Liver (tissue), 3 donors: ENCODE data around the gene OTOGL.

Source experiments
- JUND ChIP-seq, 2 donors: IDR thresholded peaks; 2 replicates each; pipeline ENCODE4 v1.6.1; 2016; ENCODE audit warnings: antibody characterized with exemption in 2 of 2
- RAD21 ChIP-seq, 2 donors: IDR thresholded peaks; 2 replicates each; pipeline ENCODE4 v1.6.1; 2016; ENCODE audit warnings: antibody characterized with exemption in 2 of 2, mild to moderate bottlenecking in 2 of 2
- TF ChIP-seq, protein P1 (sequence below): fragments of 150-350 bp; IDR thresholded peaks from 2 replicates; pipeline ENCODE4 v1.5.1; 2017; ENCODE audit warnings: improper control_type of control experiment, low read depth, low read length; ENCODE audit not compliant: missing input control
- donor health status: healthy.
- donor health status: healthy.

DNA sequence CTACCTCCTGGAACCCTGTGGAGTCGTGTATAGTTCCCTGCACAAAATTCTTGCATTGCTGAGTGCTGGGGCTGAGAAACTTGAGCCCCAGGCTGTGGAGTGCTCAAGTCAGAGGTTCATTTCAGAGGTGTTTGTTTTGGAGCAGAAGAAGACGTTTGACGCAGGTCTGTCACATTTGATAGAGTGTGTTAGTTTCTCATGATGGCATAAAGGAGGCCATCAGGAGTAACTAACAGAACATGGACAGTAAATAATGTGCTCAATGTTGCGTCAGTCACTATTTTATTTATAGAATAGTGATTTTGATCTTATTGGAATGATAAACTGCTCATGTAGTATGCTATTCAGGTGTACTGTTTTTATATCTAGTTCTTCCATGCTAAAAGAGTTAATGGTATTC is 44.2 kb downstream of the OTOGL start:
- no peak for TF ChIP-seq JUND (IDR thresholded peaks at IDR 0.05)
- TF ChIP-seq, protein P1, sequence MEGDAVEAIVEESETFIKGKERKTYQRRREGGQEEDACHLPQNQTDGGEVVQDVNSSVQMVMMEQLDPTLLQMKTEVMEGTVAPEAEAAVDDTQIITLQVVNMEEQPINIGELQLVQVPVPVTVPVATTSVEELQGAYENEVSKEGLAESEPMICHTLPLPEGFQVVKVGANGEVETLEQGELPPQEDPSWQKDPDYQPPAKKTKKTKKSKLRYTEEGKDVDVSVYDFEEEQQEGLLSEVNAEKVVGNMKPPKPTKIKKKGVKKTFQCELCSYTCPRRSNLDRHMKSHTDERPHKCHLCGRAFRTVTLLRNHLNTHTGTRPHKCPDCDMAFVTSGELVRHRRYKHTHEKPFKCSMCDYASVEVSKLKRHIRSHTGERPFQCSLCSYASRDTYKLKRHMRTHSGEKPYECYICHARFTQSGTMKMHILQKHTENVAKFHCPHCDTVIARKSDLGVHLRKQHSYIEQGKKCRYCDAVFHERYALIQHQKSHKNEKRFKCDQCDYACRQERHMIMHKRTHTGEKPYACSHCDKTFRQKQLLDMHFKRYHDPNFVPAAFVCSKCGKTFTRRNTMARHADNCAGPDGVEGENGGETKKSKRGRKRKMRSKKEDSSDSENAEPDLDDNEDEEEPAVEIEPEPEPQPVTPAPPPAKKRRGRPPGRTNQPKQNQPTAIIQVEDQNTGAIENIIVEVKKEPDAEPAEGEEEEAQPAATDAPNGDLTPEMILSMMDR, result no peak
- no peak for TF ChIP-seq RAD21 (IDR thresholded peaks at IDR 0.05)
